Body of pancreas (tissue), 4 donors: Measurements from ENCODE around the gene YWHAE. TPM values are rescaled to one million over a fixed set of nuclear protein-coding genes. Genes with fewer than 3 reads are reported as not detected.

Experiments used
- ATAC-seq: fragments of 150-250 bp; one replicate; pipeline ENCODE4 v1.9.1; 2016
- DNase-seq, 4 donors: peaks; one replicate each; pipeline ENCODE4 v3.0.0-alpha.2; 2019
- H3K27ac ChIP-seq, 4 donors: fragments of 200-600 bp; sonication (generic); 1 replicate in 3 of 4; 2 replicates in 1 of 4; pipeline versions ENCODE4 v1.5.1 to v1.6.1; 2016 to 2019; ENCODE audit warnings: mild to moderate bottlenecking in 1 of 4, mixed read lengths in 1 of 4, moderate library complexity in 1 of 4
- H3K27me3 ChIP-seq, 2 donors: fragments of 200-600 bp; sonication (generic); one replicate each; pipeline ENCODE4 v1.6.0; 2016; ENCODE audit warnings: mild to moderate bottlenecking in 1 of 2
- H3K36me3 ChIP-seq, 2 donors: fragments of 200-600 bp; sonication (generic); replicated peaks in 1 of 2; 2 replicates each; pipeline ENCODE4 v1.5.1; 2016; ENCODE audit warnings: low read depth in 2 of 2; ENCODE audit not compliant: insufficient read depth in 1 of 2
- H3K4me1 ChIP-seq: fragments of 200-600 bp; sonication (generic); one replicate; pipeline ENCODE4 v1.6.0; 2016
- H3K4me3 ChIP-seq, 2 donors: fragments of 200-600 bp; sonication (generic); 1 replicate in 1 of 2; 2 replicates in 1 of 2; pipeline ENCODE4 v1.5.1; 2016 to 2019
- H3K9me3 ChIP-seq, 3 donors: fragments of 200-600 bp; sonication (generic); 1 replicate in 2 of 3; 2 replicates in 1 of 3; pipeline ENCODE4 v1.5.1; 2016
- CTCF ChIP-seq, 7 experiments: fragments of 450-650 bp in 4 of 7; fragments of 200-600 bp in 3 of 7; sonication (generic) in 3 of 7; IDR thresholded peaks; one replicate each; pipeline ENCODE4 v1.5.1; 2016 to 2019; ENCODE audit warnings: antibody characterized with exemption in 7 of 7
- POLR2A ChIP-seq, 3 donors: fragments of 450-650 bp; IDR thresholded peaks; one replicate each; pipeline ENCODE4 v1.6.1; 2016; ENCODE audit warnings: antibody characterized with exemption in 3 of 3, mild to moderate bottlenecking in 2 of 3
- WGBS, 2 donors: methylation state at CpG; one replicate each; pipeline ENCODE4 v1.1.5; 2017; 5-methylcytosine and 5-hydroxymethylcytosine counted together
- intact Hi-C: fragments of 100-400 bp; cut with DNase I; formaldehyde crosslinking; loops from one replicate; pipeline ENCODE4 v1.15.1; 2023
- total RNA-seq, 2 donors: library from RNA; depleted of rRNA; stranded (reverse); fragments of >200 nt; gene quantifications; one replicate each; pipeline ENCODE4 v1.1.0, GENCODE V29; 2016

Gene YWHAE
- total RNA-seq, 2 donors from 2014 or later: 301 to 378 TPM

GRCh38 chr17:1322480-1322879 lies 77.5 kb downstream of the YWHAE start:
- H3K36me3 ChIP-seq: no peaks in the 10 kb centered on the region
- TF ChIP-seq POLR2A (IDR thresholded peaks at IDR 0.05): no peak
- no peak overlapping the region for H3K4me3 ChIP-seq
- 61 to 66% methylated on average over 8 to 10 of the region's 10 CpGs for WGBS, 2 donors
- DNase-seq (no peak), ATAC-seq (no peak)
- intact Hi-C loops: no loop called here
- H3K4me1 ChIP-seq: no peaks in the 10 kb centered on the region
- H3K27me3 ChIP-seq: no peaks in the 10 kb centered on the region
- H3K9me3 ChIP-seq: no peaks in the 10 kb centered on the region
- no peak overlapping the region for H3K27ac ChIP-seq

DNA sequence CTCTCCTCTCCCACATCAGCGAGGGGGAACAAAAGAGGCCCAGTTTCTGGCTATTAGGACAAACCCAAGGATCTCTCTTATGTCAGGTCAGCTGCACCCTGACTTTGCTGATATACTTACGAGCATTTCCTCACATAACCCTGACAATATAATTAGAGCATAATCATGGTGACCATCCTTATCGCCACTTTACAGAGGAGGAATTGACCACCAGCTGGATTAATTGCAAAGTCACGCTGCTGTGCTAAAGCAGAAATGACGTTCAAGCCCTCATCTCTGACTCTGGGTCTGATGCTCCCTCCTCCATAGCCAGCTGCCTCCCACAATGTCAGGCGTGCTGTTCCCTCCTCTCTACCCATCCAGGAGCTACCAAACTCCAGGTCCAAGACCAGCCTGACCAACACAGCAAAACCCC lies 78.0 kb downstream of the YWHAE start:
- WGBS, 2 donors: 60 to 69% methylated on average over 4 to 6 of the region's 6 CpGs
- TF ChIP-seq CTCF (IDR thresholded peaks at IDR 0.05): no peak
- no peak for TF ChIP-seq POLR2A (IDR thresholded peaks at IDR 0.05)
- no peaks in the 10 kb centered on the region for H3K36me3 ChIP-seq
- H3K9me3 ChIP-seq: no peaks in the 10 kb centered on the region
- H3K27ac ChIP-seq: no peak overlapping the region
- intact Hi-C loops: no loop called here
- H3K4me1 ChIP-seq: no peaks in the 10 kb centered on the region
- H3K4me3 ChIP-seq: no peak overlapping the region
- no peak for DNase-seq
- no peak for ATAC-seq
- no peaks in the 10 kb centered on the region for H3K27me3 ChIP-seq

- intact Hi-C loops: no loop called here
- Histone ChIP-seq H3K4me3 (no peak overlapping the region), H3K27me3 (peaks cover 0 to 5% of the 10 kb centered on the region in 2 donors), H3K36me3 (no peaks in the 10 kb centered on the region), H3K4me1 (no peaks in the 10 kb centered on the region), H3K9me3 (no peaks in the 10 kb centered on the region), H3K27ac (no peak overlapping the region)
- DNase-seq (no peak), ATAC-seq (no peak)
- TF ChIP-seq CTCF (IDR thresholded peaks at IDR 0.05) (no peak), POLR2A (IDR thresholded peaks at IDR 0.05) (no peak)
- 56 to 57% methylated on average over 7 to 10 of the region's 10 CpGs for WGBS, 2 donors
Observed at GRCh38 chr17:1315891-1316403, 84.1 kb downstream of the YWHAE start.

DNA sequence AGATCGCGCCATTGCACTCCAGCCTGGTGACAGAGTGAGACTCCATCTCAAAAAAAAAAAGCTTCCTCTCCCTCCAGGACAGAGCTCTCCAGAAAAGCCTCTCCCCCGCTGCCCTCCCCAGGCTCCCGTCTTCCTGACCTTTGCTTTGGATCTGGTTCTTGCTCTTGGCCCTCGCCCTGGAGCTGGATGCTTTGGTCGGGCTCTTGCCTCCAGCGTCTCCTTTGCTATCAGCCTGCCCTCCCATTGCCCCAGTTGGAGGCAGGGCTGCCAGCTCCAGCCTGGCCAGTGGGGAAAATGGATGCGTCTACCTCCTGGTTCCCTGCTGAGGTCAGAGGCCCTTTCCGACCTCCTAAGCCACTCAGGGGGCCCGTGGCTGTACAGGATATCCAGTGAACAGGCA lies 84.6 kb downstream of the YWHAE start:
- DNase-seq: no peak
- TF ChIP-seq POLR2A (IDR thresholded peaks at IDR 0.05) (no peak), CTCF (IDR thresholded peaks at IDR 0.05) (no peak)
- Histone ChIP-seq H3K36me3 (no peaks in the 10 kb centered on the region), H3K9me3 (no peaks in the 10 kb centered on the region), H3K4me1 (no peaks in the 10 kb centered on the region), H3K27ac (no peak overlapping the region), H3K4me3 (no peak overlapping the region), H3K27me3 (peaks cover 0 to 5% of the 10 kb centered on the region in 2 donors)
- intact Hi-C loops: no loop called here
- WGBS, 2 donors: 56 to 83% methylated on average over 8 to 10 of the region's 10 CpGs
- no peak for ATAC-seq

GRCh38 chr17:1313270-1314005 lies 86.6 kb downstream of the YWHAE start:
- Histone ChIP-seq H3K27ac (no peak overlapping the region), H3K4me1 (no peaks in the 10 kb centered on the region), H3K9me3 (no peaks in the 10 kb centered on the region), H3K36me3 (no peaks in the 10 kb centered on the region), H3K27me3 (peaks cover 0 to 5% of the 10 kb centered on the region in 2 donors), H3K4me3 (no peak overlapping the region)
- 60 to 70% methylated on average over 8 of the region's 8 CpGs for WGBS, 2 donors
- no peak for ATAC-seq
- intact Hi-C loops: no loop called here
- no peak for DNase-seq
- no peak for TF ChIP-seq CTCF (IDR thresholded peaks at IDR 0.05)
